SU-DHL-6 (cell line): ENCODE measurements around the gene COX10.

ENCODE experiments used
- H2AFZ ChIP-seq: fragments of 200-600 bp; sonication (generic); 2 replicates; pipeline ENCODE4 v1.6.1; 2014; ENCODE audit warnings: low read depth, mild to moderate bottlenecking, moderate library complexity, mixed read lengths, antibody characterized with exemption, low read length; ENCODE audit not compliant: severe bottlenecking
- H3F3A ChIP-seq: fragments of 200-600 bp; shearing (Covaris generic); 2 replicates; pipeline ENCODE4 v1.6.0; 2016; ENCODE audit warnings: antibody characterized with exemption, mild to moderate bottlenecking; ENCODE audit not compliant: insufficient read depth
- H3K27ac ChIP-seq: fragments of 200-600 bp; sonication (generic); 2 replicates; pipeline ENCODE4 v1.5.1; 2016; ENCODE audit warnings: low read depth, mild to moderate bottlenecking, low read length, moderate library complexity, mixed read lengths
- H3K27me3 ChIP-seq: fragments of 200-600 bp; sonication (generic), shearing (Covaris generic); 2 replicates; pipeline ENCODE4 v1.6.0; 2014; ENCODE audit warnings: mild to moderate bottlenecking, low read length
- H3K36me3 ChIP-seq: fragments of 200-600 bp; sonication (generic); 2 replicates; pipeline ENCODE4 v1.6.1; 2014; ENCODE audit warnings: mild to moderate bottlenecking, low read length, mixed read lengths
- H3K4me2 ChIP-seq: fragments of 300-600, 200-600 bp; shearing (Covaris generic), sonication (generic); 2 replicates; pipeline ENCODE4 v1.6.0; 2014; ENCODE audit warnings: low read length, low read depth, mild to moderate bottlenecking; ENCODE audit not compliant: poor library complexity, severe bottlenecking
- H3K4me3 ChIP-seq: fragments of 200-600 bp; sonication (generic); 2 replicates; pipeline ENCODE4 v1.5.1; 2014; ENCODE audit warnings: antibody characterized with exemption, low read length, mild to moderate bottlenecking, mixed read lengths; ENCODE audit not compliant: insufficient read depth, poor library complexity, severe bottlenecking
- H3K79me2 ChIP-seq: fragments of 200-600 bp; sonication (generic); 2 replicates; pipeline ENCODE4 v1.6.1; 2014; ENCODE audit warnings: mild to moderate bottlenecking, low read length, moderate library complexity; ENCODE audit not compliant: insufficient read depth
- H3K9ac ChIP-seq: fragments of 200-600 bp; sonication (generic); 2 replicates; pipeline ENCODE4 v1.7.0; 2014; ENCODE audit warnings: mild to moderate bottlenecking, low read length
- H3K9me2 ChIP-seq: fragments of 200-600 bp; sonication (generic); replicated peaks from 2 replicates; pipeline ENCODE4 v1.6.1; 2014; ENCODE audit warnings: low read length; ENCODE audit not compliant: insufficient read depth
- H3K9me3 ChIP-seq: fragments of 200-600 bp; sonication (generic); 2 replicates; pipeline ENCODE4 v1.6.1; 2014; ENCODE audit warnings: low read length, mixed read lengths; ENCODE audit not compliant: insufficient read depth
- H4K20me1 ChIP-seq: fragments of 200-600 bp; sonication (generic); 2 replicates; pipeline ENCODE4 v1.6.1; 2014; ENCODE audit warnings: low read depth, mild to moderate bottlenecking, antibody characterized with exemption, low read length, moderate library complexity, mixed read lengths
- EZH2phosphoT487 ChIP-seq: fragments of 200-600 bp; sonication (generic), shearing (Covaris generic); conservative IDR thresholded peaks from 2 replicates; pipeline ENCODE4 v1.6.1; 2018; ENCODE audit warnings: mild to moderate bottlenecking, antibody characterized with exemption, low read length, moderate library complexity, mixed read lengths
- TF ChIP-seq, protein P1 (sequence below): fragments of 200-600 bp; sonication (generic); IDR thresholded peaks from one replicate; pipeline ENCODE4 v1.5.1; 2017; ENCODE audit warnings: antibody characterized with exemption, mild to moderate bottlenecking, low read length, moderate library complexity; ENCODE audit not compliant: insufficient read depth, poor library complexity, severe bottlenecking

Gene COX10

DNA sequence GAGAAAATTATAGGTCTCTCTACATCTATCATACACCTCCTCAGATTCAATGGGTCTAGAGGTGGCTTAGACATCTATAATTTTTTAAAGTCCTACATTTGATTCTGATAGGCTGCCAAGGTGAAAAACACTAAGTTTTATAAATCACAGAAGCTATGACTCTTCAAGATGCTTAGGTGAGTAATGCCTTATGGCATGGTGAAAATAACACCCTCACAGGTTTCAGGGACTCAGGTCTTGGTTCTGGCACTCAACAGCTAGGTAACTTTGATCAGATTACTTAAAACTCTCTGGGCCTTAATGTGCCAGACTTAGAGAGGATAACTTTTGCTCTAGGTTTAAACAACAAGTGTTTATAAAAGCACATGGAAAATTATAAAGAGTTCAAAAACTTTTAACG lies 2.0 kb upstream of the COX10 start:
- Histone ChIP-seq H2AFZ (no peak overlapping the region), H3K27ac (no peak overlapping the region), H3K9me2 (no peaks in the 10 kb centered on the region), H3K9me3 (peaks cover 4% of the 10 kb centered on the region; the same call in 1 of the 2 replicates), H3F3A (no peaks in the 10 kb centered on the region), H3K79me2 (peaks cover 97% of the 10 kb centered on the region), H4K20me1 (no peaks in the 10 kb centered on the region), H3K27me3 (no peaks in the 10 kb centered on the region), H3K36me3 (peaks cover 23% of the 10 kb centered on the region), H3K9ac (no peak overlapping the region), H3K4me2 (peak overlapping the region; percentile 93), H3K4me3 (no peak overlapping the region)
- TF ChIP-seq, protein P1, sequence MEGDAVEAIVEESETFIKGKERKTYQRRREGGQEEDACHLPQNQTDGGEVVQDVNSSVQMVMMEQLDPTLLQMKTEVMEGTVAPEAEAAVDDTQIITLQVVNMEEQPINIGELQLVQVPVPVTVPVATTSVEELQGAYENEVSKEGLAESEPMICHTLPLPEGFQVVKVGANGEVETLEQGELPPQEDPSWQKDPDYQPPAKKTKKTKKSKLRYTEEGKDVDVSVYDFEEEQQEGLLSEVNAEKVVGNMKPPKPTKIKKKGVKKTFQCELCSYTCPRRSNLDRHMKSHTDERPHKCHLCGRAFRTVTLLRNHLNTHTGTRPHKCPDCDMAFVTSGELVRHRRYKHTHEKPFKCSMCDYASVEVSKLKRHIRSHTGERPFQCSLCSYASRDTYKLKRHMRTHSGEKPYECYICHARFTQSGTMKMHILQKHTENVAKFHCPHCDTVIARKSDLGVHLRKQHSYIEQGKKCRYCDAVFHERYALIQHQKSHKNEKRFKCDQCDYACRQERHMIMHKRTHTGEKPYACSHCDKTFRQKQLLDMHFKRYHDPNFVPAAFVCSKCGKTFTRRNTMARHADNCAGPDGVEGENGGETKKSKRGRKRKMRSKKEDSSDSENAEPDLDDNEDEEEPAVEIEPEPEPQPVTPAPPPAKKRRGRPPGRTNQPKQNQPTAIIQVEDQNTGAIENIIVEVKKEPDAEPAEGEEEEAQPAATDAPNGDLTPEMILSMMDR = no peak
- no peak for TF ChIP-seq EZH2phosphoT487

DNA sequence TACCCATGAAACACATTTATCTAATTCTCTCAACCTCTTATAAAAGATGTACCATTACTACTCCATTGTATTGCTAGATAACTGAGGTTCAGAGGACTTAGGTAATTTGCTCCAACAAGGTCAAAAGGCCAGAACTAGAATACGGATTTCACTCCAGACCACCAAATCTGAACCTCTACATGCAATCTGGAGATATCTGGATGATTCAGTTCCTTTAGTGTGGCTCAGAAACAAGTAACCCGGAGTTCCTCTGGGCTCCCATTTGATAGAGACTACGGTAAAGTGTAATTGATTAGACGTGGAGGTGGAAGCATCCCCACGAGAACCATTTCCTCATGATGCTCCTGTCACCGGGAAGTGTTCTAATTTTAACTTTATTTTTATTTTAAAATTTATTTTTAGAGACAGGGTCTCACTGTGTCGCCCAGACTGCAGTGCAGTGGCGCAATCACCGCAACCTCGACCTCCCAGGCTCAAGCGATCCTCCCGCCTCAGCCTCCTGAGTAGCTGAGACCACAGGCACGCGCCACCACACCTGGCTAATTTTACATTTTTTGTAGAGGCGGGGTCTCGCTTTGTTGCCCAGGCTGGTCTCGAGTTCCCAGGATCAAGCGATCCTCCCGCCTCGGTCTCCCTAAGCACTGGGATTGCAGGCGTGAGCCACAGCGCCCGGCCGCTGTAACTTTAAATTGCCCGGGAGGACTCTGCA lies 608 bp upstream of the COX10 start:
- no peaks in the 10 kb centered on the region for H3K9me2 ChIP-seq
- H3K4me2 ChIP-seq = peak overlapping the region; percentile 93
- no peaks in the 10 kb centered on the region for H3F3A ChIP-seq
- peak overlapping the region; percentile 96 for H2AFZ ChIP-seq
- peaks cover 97% of the 10 kb centered on the region for H3K79me2 ChIP-seq
- H3K9me3 ChIP-seq = peaks cover 4% of the 10 kb centered on the region; the same call in 1 of the 2 replicates
- H3K36me3 ChIP-seq = peaks cover 23% of the 10 kb centered on the region
- H3K9ac ChIP-seq = peak overlapping the region; percentile 96
- H4K20me1 ChIP-seq = no peaks in the 10 kb centered on the region
- peak overlapping the region; percentile 97 for H3K4me3 ChIP-seq
- TF ChIP-seq, protein P1 = no peak
- no peak for TF ChIP-seq EZH2phosphoT487
- peak overlapping the region; percentile 63 for H3K27ac ChIP-seq
- H3K27me3 ChIP-seq = no peaks in the 10 kb centered on the region

DNA sequence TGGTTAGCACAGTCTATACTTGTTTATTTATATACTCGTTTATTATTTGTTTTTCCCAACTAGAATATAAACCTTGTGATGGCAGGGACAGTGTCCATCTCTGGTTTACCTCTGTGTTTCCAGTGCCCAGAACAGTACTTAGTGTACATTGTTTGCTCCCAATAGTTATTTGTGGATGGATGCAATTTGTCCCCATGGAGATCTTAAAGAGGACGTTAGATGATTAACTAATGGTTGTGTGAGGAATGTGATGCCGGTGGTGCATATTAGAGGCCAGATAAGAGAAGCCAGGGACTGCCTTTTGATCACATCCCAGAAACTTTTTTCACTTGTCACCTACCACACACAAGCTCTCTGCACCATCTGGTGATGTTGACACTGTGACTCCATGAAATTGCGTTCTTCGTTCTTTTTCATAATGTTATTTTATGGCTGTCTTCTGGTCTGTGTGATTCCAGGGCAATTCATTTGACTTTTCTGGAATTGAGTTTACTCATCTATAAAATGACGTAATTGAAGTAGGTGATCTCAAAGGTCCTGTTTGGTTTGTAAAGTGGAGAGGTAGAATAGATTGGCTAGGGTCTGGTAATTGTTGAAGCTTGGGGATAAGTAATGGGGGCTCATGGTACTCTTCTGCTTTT lies 1.2 kb downstream of the COX10 start:
- Histone ChIP-seq H3K4me2 (peak overlapping the region; percentile 91), H2AFZ (no peak overlapping the region), H4K20me1 (no peaks in the 10 kb centered on the region), H3K36me3 (peaks cover 29% of the 10 kb centered on the region), H3K9me3 (peaks cover 4% of the 10 kb centered on the region; the same call in 1 of the 2 replicates), H3K27me3 (no peaks in the 10 kb centered on the region), H3K79me2 (peaks cover 79% of the 10 kb centered on the region), H3K9me2 (no peaks in the 10 kb centered on the region), H3K4me3 (peak overlapping the region; percentile 97), H3K9ac (peak overlapping the region; percentile 96), H3K27ac (no peak overlapping the region), H3F3A (no peaks in the 10 kb centered on the region)
- TF ChIP-seq EZH2phosphoT487 = no peak
- TF ChIP-seq, protein P1 = no peak
